ENCODE measurements around the gene ELP4.

- TF ChIP-seq CTCF (conservative IDR thresholded peaks at IDR 0.05 in 1 of 2, IDR thresholded peaks at IDR 0.05 in 1 of 2; ENCODE audit: extremely low read depth in 1 of 2, insufficient read depth in 1 of 2, low read depth in 1 of 2, low read length in 2 of 2) (no peak), EZH2 (IDR thresholded peaks at IDR 0.05; ENCODE audit: borderline replicate concordance, low read length) (no peak)
These were observed 247.8 kb downstream of the ELP4 start for GRCh38 chr11:31757260-31757835.

Data from mammary epithelial cell (primary cell).